ENCODE measurements around the gene MAP3K12. TPM values are rescaled to one million over a fixed set of nuclear protein-coding genes. Genes with fewer than 3 reads are reported as not detected.

MAP3K12 gene
- total and polyA plus RNA-seq, 2 of the 13 experiments (the other 11 are each of a cell fraction or from before 2014, with no cell fraction given), result 0.20 to 1.1 TPM

DNA sequence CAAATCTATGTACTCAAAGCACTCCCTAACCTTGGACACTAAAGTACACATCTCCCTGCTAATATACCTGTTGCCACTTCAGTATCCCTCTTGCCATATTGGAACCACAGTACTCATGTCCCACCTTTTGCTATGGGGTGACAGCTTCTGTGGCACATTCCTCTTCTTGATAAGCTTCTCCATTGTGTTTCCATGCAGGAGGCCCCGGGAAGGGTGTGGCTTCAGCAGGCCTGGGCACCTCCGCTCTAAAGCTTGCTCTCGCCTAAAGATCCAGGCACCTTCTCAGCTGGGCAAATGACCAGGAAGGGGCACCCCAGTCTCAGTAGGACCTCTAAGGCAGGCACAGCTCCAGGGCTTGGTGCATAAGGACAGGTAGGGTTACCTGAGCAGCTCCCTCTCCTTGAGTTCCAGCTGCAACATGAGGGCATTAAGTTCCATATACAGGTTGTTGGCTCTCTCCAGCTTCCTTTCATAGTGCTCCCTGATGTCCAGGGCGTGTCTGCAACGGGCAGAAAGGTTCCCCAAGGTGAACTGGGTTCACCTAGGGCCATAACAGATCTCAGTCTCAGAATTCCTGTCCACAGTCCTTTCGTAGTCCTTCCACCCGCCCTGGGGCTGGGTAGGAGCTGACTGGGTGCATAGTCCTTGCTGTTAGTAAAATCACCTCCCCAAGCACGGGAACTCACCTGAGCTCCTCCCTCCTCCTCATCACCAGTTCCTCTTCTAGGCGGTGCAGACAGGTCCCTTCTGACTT, 15.9 kb downstream of the MAP3K12 start (continued):
- TF ChIP-seq ZNF761 (CRISPR knock-in tag; conservative IDR thresholded peaks at IDR 0.05) (no peak), KDM4B (CRISPR knock-in tag; IDR thresholded peaks at IDR 0.05) (no peak), AKAP8 (CRISPR knock-in tag; IDR thresholded peaks at IDR 0.05) (peak; percentile 11; the same call in 1 of the 2 replicates), ZNF44 (CRISPR knock-in tag; IDR thresholded peaks at IDR 0.05) (no peak), ZFY (CRISPR knock-in tag; IDR thresholded peaks at IDR 0.05) (no peak), KDM5B (CRISPR knock-in tag; IDR thresholded peaks at IDR 0.05; ENCODE audit: borderline replicate concordance) (0 out of 2 replicates have a peak, but pooled peaks have one; percentile 21), ZNF777 (CRISPR knock-in tag; IDR thresholded peaks at IDR 0.05) (no peak), DPF2 (CRISPR knock-in tag; IDR thresholded peaks at IDR 0.05; ENCODE audit: borderline replicate concordance, low read depth) (no peak), FOXJ3 (CRISPR knock-in tag; IDR thresholded peaks at IDR 0.05; ENCODE audit: borderline replicate concordance) (no peak), POLR2AphosphoS5 (IDR thresholded peaks at IDR 0.05; ENCODE audit: low read depth, low read length) (peak; percentile 56; the same call in 1 of the 2 replicates), PAF1 (CRISPR knock-in tag; IDR thresholded peaks at IDR 0.05) (peak; percentile 53; the same call in 1 of the 2 replicates), HOXD1 (CRISPR knock-in tag; IDR thresholded peaks at IDR 0.05) (no peak), SSRP1 (CRISPR knock-in tag; IDR thresholded peaks at IDR 0.05) (peak; percentile 93), ZC3H4 (CRISPR knock-in tag; IDR thresholded peaks at IDR 0.05; ENCODE audit: borderline replicate concordance) (peak; percentile 54; the same call in 1 of the 2 replicates), RBM22 (optimal IDR thresholded peaks at IDR 0.05; ENCODE audit: low read length) (peak; percentile 98)

Measured in HepG2 (cell line).